H1 (cell line): ENCODE results near the gene RTEL1. TPM values are rescaled to one million over a fixed set of nuclear protein-coding genes. Genes with fewer than 3 reads are reported as not detected.

Experiments
- ATF2 ChIP-seq: IDR thresholded peaks from 2 replicates; pipeline ENCODE4 v1.6.1; 2012; ENCODE audit warnings: low read length, inconsistent platforms
- CHD2 ChIP-seq: IDR thresholded peaks from 2 replicates; pipeline ENCODE4 v1.6.1; 2012; ENCODE audit warnings: low read length, improper control_type of control experiment
- CTBP2 ChIP-seq: IDR thresholded peaks from 2 replicates; pipeline ENCODE4 v1.7.0; 2011; ENCODE audit warnings: borderline replicate concordance, mild to moderate bottlenecking, moderate library complexity, mixed read lengths, low read length; ENCODE audit not compliant: insufficient read depth, insufficient read length
- CTCF ChIP-seq, 3 experiments: IDR thresholded peaks; 1 replicate in 2 of 3; 2 replicates in 1 of 3; pipeline versions ENCODE4 v1.5.1 to v1.6.1; 2011; ENCODE audit warnings: low read length in 3 of 3, mild to moderate bottlenecking in 3 of 3, inconsistent platforms in 2 of 3, low read depth in 1 of 3, moderate library complexity in 1 of 3; ENCODE audit not compliant: insufficient read depth in 1 of 3; ENCODE audit errors: control extremely low read depth in 1 of 3
- KDM4A ChIP-seq: IDR thresholded peaks from one replicate; pipeline ENCODE4 v1.7.1; 2012; ENCODE audit warnings: low read depth, mild to moderate bottlenecking, moderate library complexity, low read length, inconsistent platforms; ENCODE audit not compliant: severe bottlenecking
- MAFK ChIP-seq: IDR thresholded peaks from 2 replicates; pipeline ENCODE4 v1.6.1; 2012; ENCODE audit warnings: low read depth, mild to moderate bottlenecking, improper control_type of control experiment, low read length
- POLR2A ChIP-seq, 2 experiments: IDR thresholded peaks; 1 replicate in 1 of 2; 2 replicates in 1 of 2; pipeline ENCODE4 v1.6.1; 2011; ENCODE audit warnings: low read depth in 2 of 2, low read length in 2 of 2, mild to moderate bottlenecking in 2 of 2; ENCODE audit errors: control extremely low read depth in 1 of 2
- RAD21 ChIP-seq, 2 experiments: IDR thresholded peaks in 1 of 2; conservative IDR thresholded peaks in 1 of 2; 2 replicates each; pipeline ENCODE4 v1.6.1; 2011; ENCODE audit warnings: low read depth in 2 of 2, low read length in 2 of 2, improper control_type of control experiment in 1 of 2, inconsistent platforms in 1 of 2, mild to moderate bottlenecking in 1 of 2, moderate library complexity in 1 of 2
- RBBP5 ChIP-seq: IDR thresholded peaks from 2 replicates; pipeline ENCODE4 v1.7.1; 2012; ENCODE audit warnings: low read depth, mild to moderate bottlenecking, inconsistent platforms, low read length, moderate library complexity, borderline replicate concordance
- SIN3A ChIP-seq, 2 experiments: IDR thresholded peaks in 1 of 2; conservative IDR thresholded peaks in 1 of 2; 2 replicates each; pipeline ENCODE4 v1.6.1; 2011 to 2012; ENCODE audit warnings: low read length in 2 of 2, improper control_type of control experiment in 1 of 2, low read depth in 1 of 2, mild to moderate bottlenecking in 1 of 2
- SP1 ChIP-seq: IDR thresholded peaks from 2 replicates; pipeline ENCODE4 v1.6.1; 2011; ENCODE audit warnings: low read depth, low read length
- SP2 ChIP-seq: IDR thresholded peaks from 2 replicates; pipeline ENCODE4 v1.6.1; 2012; ENCODE audit warnings: mild to moderate bottlenecking, low read length, inconsistent platforms
- TCF12 ChIP-seq: IDR thresholded peaks from 2 replicates; pipeline ENCODE4 v1.6.1; 2011; ENCODE audit warnings: low read depth, mild to moderate bottlenecking, low read length
- YY1 ChIP-seq: IDR thresholded peaks from 2 replicates; pipeline ENCODE4 v1.6.1; 2011; ENCODE audit warnings: low read depth, mild to moderate bottlenecking, low read length
- polyA plus RNA-seq, 7 experiments: library from polyadenylated mRNA; depleted of rRNA in 3 of 7; stranded (reverse) in 5 of 7; unstranded in 2 of 7; fragments of >200 nt in 5 of 7; fragments of 200-250 nt in 2 of 7; gene quantifications; 1 replicate in 5 of 7; 2 replicates in 1 of 7; 4 replicates in 1 of 7; pipeline versions ENCODE4 v1.2.1 to v1.2.3, GENCODE V29; 2011 to 2013; ENCODE audit warnings: missing spikeins in 2 of 7, mixed read lengths in 2 of 7
- total RNA-seq: library from RNA; stranded (reverse); fragmentation: NEBNext Ultra II Directional; extraction: Animal tissue kit (Norgen Biotek cat#: 25700); gene quantifications from 2 replicates; pipeline ENCODE4 v1.2.1, GENCODE V29; 2021

The RTEL1 gene
- total and polyA plus RNA-seq, 2 of the 8 experiments (the other 6 are each of a cell fraction or from before 2014, with no cell fraction given) = 16.2 to 37.1 TPM

- TF ChIP-seq CTBP2 (no peak), POLR2A (IDR thresholded peaks at IDR 0.05; ENCODE audit: control extremely low read depth in 1 of 2, low read depth in 2 of 2, low read length in 2 of 2) (peak in 1 of 2 experiments; percentile 63; a peak in 1 of 3 replicates), CTCF (IDR thresholded peaks at IDR 0.05; ENCODE audit: control extremely low read depth in 1 of 3, insufficient read depth in 1 of 3, low read depth in 1 of 3, low read length in 3 of 3) (peak; percentile 40 to 63 (median 55)), CHD2 (peak; percentile 15; the same call in 1 of the 2 replicates), YY1 (peak; percentile 67; the same call in 1 of the 2 replicates), KDM4A (peak; percentile 70), SP1 (peak; percentile 64; the same call in 1 of the 2 replicates), MAFK (no peak), RBBP5 (0 out of 2 replicates have a peak, but pooled peaks have one; percentile 29), TCF12 (peak; percentile 85; the same call in 1 of the 2 replicates), SIN3A (conservative IDR thresholded peaks at IDR 0.05 in 1 of 2, IDR thresholded peaks at IDR 0.05 in 1 of 2; ENCODE audit: low read depth in 1 of 2, low read length in 2 of 2) (peak in 1 of 2 experiments; percentile 87; a peak in 2 of 4 replicates), ATF2 (no peak), RAD21 (IDR thresholded peaks at IDR 0.05 in 1 of 2, conservative IDR thresholded peaks at IDR 0.05 in 1 of 2; ENCODE audit: low read depth in 2 of 2, low read length in 2 of 2) (peak; percentile 51 to 52), SP2 (no peak)
Observed at GRCh38 chr20:63641792-63642523, 16.2 kb upstream of the RTEL1 start (continued).
